Measurements from ENCODE around the gene RNF220.

DNA sequence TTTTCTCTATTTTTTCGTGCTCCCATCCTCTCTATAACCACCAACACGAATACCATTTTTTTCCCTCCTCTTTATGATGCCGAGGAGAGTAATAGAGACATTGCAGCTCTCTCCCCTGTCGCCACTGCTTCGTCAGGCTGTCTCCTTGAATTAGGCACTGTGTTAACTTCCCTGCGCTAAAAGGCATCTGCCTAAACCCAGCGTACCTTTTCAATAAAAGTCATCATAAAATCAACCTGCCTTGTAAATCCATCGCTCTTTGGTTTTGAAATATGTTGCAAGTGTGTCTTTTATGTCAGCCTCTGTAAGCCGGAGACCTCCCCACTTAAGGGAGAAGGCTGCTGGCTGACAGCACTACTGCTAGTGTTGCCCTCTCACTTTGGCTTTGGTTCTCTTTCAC is 8.7 kb downstream of the RNF220 start:
- TF ChIP-seq, protein P1, sequence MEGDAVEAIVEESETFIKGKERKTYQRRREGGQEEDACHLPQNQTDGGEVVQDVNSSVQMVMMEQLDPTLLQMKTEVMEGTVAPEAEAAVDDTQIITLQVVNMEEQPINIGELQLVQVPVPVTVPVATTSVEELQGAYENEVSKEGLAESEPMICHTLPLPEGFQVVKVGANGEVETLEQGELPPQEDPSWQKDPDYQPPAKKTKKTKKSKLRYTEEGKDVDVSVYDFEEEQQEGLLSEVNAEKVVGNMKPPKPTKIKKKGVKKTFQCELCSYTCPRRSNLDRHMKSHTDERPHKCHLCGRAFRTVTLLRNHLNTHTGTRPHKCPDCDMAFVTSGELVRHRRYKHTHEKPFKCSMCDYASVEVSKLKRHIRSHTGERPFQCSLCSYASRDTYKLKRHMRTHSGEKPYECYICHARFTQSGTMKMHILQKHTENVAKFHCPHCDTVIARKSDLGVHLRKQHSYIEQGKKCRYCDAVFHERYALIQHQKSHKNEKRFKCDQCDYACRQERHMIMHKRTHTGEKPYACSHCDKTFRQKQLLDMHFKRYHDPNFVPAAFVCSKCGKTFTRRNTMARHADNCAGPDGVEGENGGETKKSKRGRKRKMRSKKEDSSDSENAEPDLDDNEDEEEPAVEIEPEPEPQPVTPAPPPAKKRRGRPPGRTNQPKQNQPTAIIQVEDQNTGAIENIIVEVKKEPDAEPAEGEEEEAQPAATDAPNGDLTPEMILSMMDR (conservative IDR thresholded peaks at IDR 0.05; ENCODE audit: low read length), result no peak
- no peak for TF ChIP-seq EZH2phosphoT487 (IDR thresholded peaks at IDR 0.05; ENCODE audit: borderline replicate concordance)
